GM19328 (cell line): ENCODE data around the gene PKD2L2.
"Not testable (repeated sequence)": the region's sequence is repeated elsewhere in the genome, so short reads cannot be mapped to it uniquely, and the experiment has no call there.

Experiments
- ATAC-seq: cut with Tn5 transposase; IDR thresholded peaks from one replicate; pipeline ENCODE4 v1.9.1; 2021; ENCODE audit warnings: mild to moderate bottlenecking, moderate library complexity; ENCODE audit not compliant: unreplicated experiment

PKD2L2 gene

GRCh38 chr5:137954131-137954879 lies 65.0 kb downstream of the PKD2L2 start:
- no peak for ATAC-seq

GRCh38 chr5:137957948-137958347 lies 68.7 kb downstream of the PKD2L2 start:
- no peak for ATAC-seq

- ATAC-seq, result no peak
These were observed 70.2 kb downstream of the PKD2L2 start for GRCh38 chr5:137959488-137959887.

GRCh38 chr5:137960141-137960540 lies 70.9 kb downstream of the PKD2L2 start:
- no peak for ATAC-seq

- no peak for ATAC-seq
These were observed 71.6 kb downstream of the PKD2L2 start for GRCh38 chr5:137960819-137961218.

- ATAC-seq, result not testable (repeated sequence)
These were observed 81.1 kb downstream of the PKD2L2 start for GRCh38 chr5:137970384-137970783.

- ATAC-seq, result no peak
These were observed 86.0 kb downstream of the PKD2L2 start for GRCh38 chr5:137975208-137975607.

- no peak for ATAC-seq
These were observed 100.2 kb downstream of the PKD2L2 start for GRCh38 chr5:137989419-137989818.
